IMR-90 (cell line): ENCODE measurements around the gene CHCHD4. TPM values are rescaled to one million over a fixed set of nuclear protein-coding genes. Genes with fewer than 3 reads are reported as not detected.

Experiments
- ATAC-seq: fragments of 200-7000 bp; cut with Tn5 transposase; 2 replicates; pipeline ENCODE4 v1.9.1; 2020; ENCODE audit warnings: low read depth, mild to moderate bottlenecking, moderate library complexity
- BruUV-seq: library from RNA; stranded (reverse); fragments of 400-500 nt; replicated peaks from 2 replicates; lab custom pipeline; 2021; lab: Mats Ljungman, UMichigan
- CTCF ChIA-PET: fragments of 300-600 bp; formaldehyde crosslinking; extraction: SDS; loops from one replicate; lab custom pipeline; 2021; ENCODE audit warnings: antibody characterized with exemption; lab: Yijun Ruan, JAX
- POLR2A ChIA-PET: fragments of 300-600 bp; sonication (Branson Sonifier 250); formaldehyde crosslinking; loops from one replicate; lab custom pipeline; 2022; ENCODE audit warnings: antibody characterized with exemption; ENCODE audit not compliant: unreplicated experiment; lab: Charles Lee
- DNase-seq: peaks from one replicate; pipeline ENCODE4 v3.0.0; 2013
- H2AFZ ChIP-seq: replicated peaks from 2 replicates; pipeline ENCODE3; 2013; ENCODE audit warnings: low read length, mild to moderate bottlenecking; ENCODE audit not compliant: poor library complexity
- H2AK5ac ChIP-seq: 2 replicates; pipeline ENCODE4 v1.6.1; 2013; ENCODE audit warnings: low read depth, low read length, inconsistent platforms
- H2AK9ac ChIP-seq: replicated peaks from 2 replicates; pipeline ENCODE3; 2013; ENCODE audit warnings: mild to moderate bottlenecking, low read depth, low read length, moderate library complexity; ENCODE audit not compliant: poor library complexity
- H2BK120ac ChIP-seq: 2 replicates; pipeline ENCODE4 v1.6.1; 2013; ENCODE audit warnings: low read depth, low read length, inconsistent platforms
- H2BK15ac ChIP-seq: 3 replicates; pipeline ENCODE4 v1.6.1; 2013; ENCODE audit warnings: low read depth, low read length, inconsistent platforms
- H2BK20ac ChIP-seq: 2 replicates; pipeline ENCODE4 v1.6.1; 2013; ENCODE audit warnings: low read depth, mild to moderate bottlenecking, inconsistent platforms, low read length, moderate library complexity
- H2BK5ac ChIP-seq: 2 replicates; pipeline ENCODE4 v1.6.1; 2013; ENCODE audit warnings: mild to moderate bottlenecking, low read depth, low read length, inconsistent platforms; ENCODE audit not compliant: poor library complexity, severe bottlenecking
- H3K14ac ChIP-seq: replicated peaks from 2 replicates; pipeline ENCODE4 v1.6.1; 2013; ENCODE audit warnings: low read depth, low read length, inconsistent platforms
- H3K18ac ChIP-seq: 2 replicates; pipeline ENCODE4 v1.6.1; 2013; ENCODE audit warnings: low read depth, low read length, control low read depth
- H3K23ac ChIP-seq: 2 replicates; pipeline ENCODE4 v1.6.1; 2013; ENCODE audit warnings: low read depth, low read length, inconsistent platforms
- H3K27ac ChIP-seq: 2 replicates; pipeline ENCODE4 v1.5.1; 2013; ENCODE audit warnings: mild to moderate bottlenecking, control low read depth, low read length; ENCODE audit not compliant: insufficient read depth
- H3K27me3 ChIP-seq: 2 replicates; pipeline ENCODE4 v1.6.1; 2013; ENCODE audit warnings: low read length; ENCODE audit not compliant: control insufficient read depth, insufficient read depth
- H3K36me3 ChIP-seq: 2 replicates; pipeline ENCODE4 v1.6.1; 2013; ENCODE audit warnings: low read length, mixed read lengths; ENCODE audit not compliant: control insufficient read depth, insufficient read depth
- H3K4ac ChIP-seq: 2 replicates; pipeline ENCODE4 v1.6.1; 2013; ENCODE audit warnings: low read depth, low read length, inconsistent platforms
- H3K4me1 ChIP-seq: 2 replicates; pipeline ENCODE4 v1.6.1; 2013; ENCODE audit warnings: low read length, mixed read lengths; ENCODE audit not compliant: control insufficient read depth, insufficient read depth
- H3K4me2 ChIP-seq: 2 replicates; pipeline ENCODE4 v1.6.1; 2013; ENCODE audit warnings: low read depth, mild to moderate bottlenecking, control low read depth, low read length, moderate library complexity
- H3K4me3 ChIP-seq: 2 replicates; pipeline ENCODE4 v1.5.1; 2013; ENCODE audit warnings: low read depth, mild to moderate bottlenecking, control low read depth, low read length, moderate library complexity; ENCODE audit not compliant: insufficient read depth
- H3K56ac ChIP-seq: 2 replicates; pipeline ENCODE4 v1.6.1; 2013; ENCODE audit warnings: low read length, inconsistent platforms; ENCODE audit not compliant: insufficient read depth; ENCODE audit errors: extremely low read depth
- H3K79me1 ChIP-seq, 2 experiments: 2 replicates each; pipeline ENCODE4 v1.6.1; 2013; ENCODE audit warnings: low read length in 2 of 2, inconsistent platforms in 1 of 2, low read depth in 1 of 2
- H3K9ac ChIP-seq: 2 replicates; pipeline ENCODE4 v1.6.1; 2013; ENCODE audit warnings: low read depth, low read length, control low read depth
- H3K9me1 ChIP-seq: 2 replicates; pipeline ENCODE4 v1.6.1; 2013; ENCODE audit warnings: low read length, inconsistent platforms; ENCODE audit not compliant: insufficient read depth
- H3K9me3 ChIP-seq: 2 replicates; pipeline ENCODE4 v1.6.1; 2013; ENCODE audit warnings: low read length; ENCODE audit not compliant: control insufficient read depth, insufficient read depth
- H4K20me1 ChIP-seq: 2 replicates; pipeline ENCODE4 v1.6.1; 2013; ENCODE audit warnings: low read length, inconsistent platforms; ENCODE audit not compliant: insufficient read depth
- H4K5ac ChIP-seq: 2 replicates; pipeline ENCODE4 v1.6.1; 2013; ENCODE audit warnings: mild to moderate bottlenecking, low read depth, low read length, control low read depth
- H4K8ac ChIP-seq, 2 experiments: 2 replicates each; pipeline ENCODE4 v1.6.1; 2013; ENCODE audit warnings: low read depth in 2 of 2, low read length in 2 of 2, control low read depth in 1 of 2, inconsistent platforms in 1 of 2
- H4K91ac ChIP-seq: 2 replicates; pipeline ENCODE4 v1.6.1; 2013; ENCODE audit warnings: low read depth, low read length, inconsistent platforms; ENCODE audit not compliant: insufficient read depth
- BHLHE40 ChIP-seq: fragments of 150-350 bp; IDR thresholded peaks from 2 replicates; pipeline ENCODE4 v1.6.1; 2016; ENCODE audit warnings: mild to moderate bottlenecking, low read depth, low read length
- CEBPB ChIP-seq: IDR thresholded peaks from 2 replicates; pipeline ENCODE4 v1.6.1; 2012; ENCODE audit warnings: low read depth, low read length, improper control_type of control experiment
- CHD1 ChIP-seq: IDR thresholded peaks from 2 replicates; pipeline ENCODE4 v1.6.1; 2012; ENCODE audit warnings: low read depth, low read length, improper control_type of control experiment
- CTCF ChIP-seq: conservative IDR thresholded peaks from 2 replicates; pipeline ENCODE4 v1.5.1; 2012; ENCODE audit warnings: mild to moderate bottlenecking, low read depth, low read length, improper control_type of control experiment
- MAFK ChIP-seq: IDR thresholded peaks from 2 replicates; pipeline ENCODE4 v1.6.1; 2012; ENCODE audit warnings: low read depth, low read length, improper control_type of control experiment
- RAD21 ChIP-seq: IDR thresholded peaks from 2 replicates; pipeline ENCODE4 v1.6.1; 2012; ENCODE audit warnings: low read length, improper control_type of control experiment
- RFX5 ChIP-seq: IDR thresholded peaks from 2 replicates; pipeline ENCODE4 v1.8.0; 2012; ENCODE audit warnings: low read depth, mild to moderate bottlenecking, low read length, moderate library complexity
- USF2 ChIP-seq: fragments of 150-350 bp; IDR thresholded peaks from 2 replicates; pipeline ENCODE4 v1.6.1; 2017; ENCODE audit warnings: mild to moderate bottlenecking, antibody characterized with exemption, low read length, low read depth
- dilution Hi-C: fragments of 300-500 bp; cut with HindIII; formaldehyde crosslinking; loops from one replicate; pipeline ENCODE4 v1.14.3; 2018; ENCODE audit warnings: low sequenced_read_pairs; ENCODE audit not compliant: unreplicated experiment
- in situ Hi-C: fragments of 300-500 bp; cut with MboI; formaldehyde crosslinking; loops from 3 replicates; pipeline ENCODE4 v1.14.3; 2019; ENCODE audit warnings: low sequenced_read_pairs, inconsistent platforms, mixed read lengths
- intact Hi-C: fragments of 100-400 bp; cut with micrococcal nuclease; formaldehyde crosslinking; loops from 2 replicates; pipeline ENCODE4 v1.10.0; 2022
- polyA plus RNA-seq, 3 experiments: library from polyadenylated mRNA; depleted of rRNA; stranded (reverse); fragments of >200 nt; gene quantifications; 2 replicates each; pipeline ENCODE4 v1.2.3, GENCODE V29; 2012; ENCODE audit warnings: low replicate concordance in 1 of 3
- total RNA-seq: library from RNA; depleted of rRNA; stranded (reverse); fragments of >200 nt; gene quantifications from 2 replicates; pipeline ENCODE4 v1.2.3, GENCODE V29; 2012

The CHCHD4 gene
- total and polyA plus RNA-seq, 2 of the 4 experiments (the other 2 are of a cell fraction) = 9.0 to 9.8 TPM

GRCh38 chr3:14169871-14170270 lies 45.2 kb upstream of the CHCHD4 start:
- no peaks in the 10 kb centered on the region for H4K20me1 ChIP-seq
- no peak overlapping the region for H3K4me3 ChIP-seq
- dilution Hi-C loops (no loop called here), in situ Hi-C loops (no loop called here), intact Hi-C loops (loop anchor here (5.0 kb wide), 1 partner anchor 513 kb away; no protein-coding TSS in a partner anchor)
- ATAC-seq (peak; percentile 24), DNase-seq (peak; percentile 18)
- H3K9me1 ChIP-seq = peaks cover 8% of the 10 kb centered on the region; the same call in 1 of the 2 replicates
- no peak overlapping the region for H2BK20ac ChIP-seq
- ChIA-PET POLR2A (no interaction called here), CTCF (no interaction called here)
- peaks cover 56% of the 10 kb centered on the region for H3K36me3 ChIP-seq
- H2BK120ac ChIP-seq = 0 out of 2 replicates have a peak overlapping the region, but pooled peaks have one; percentile 37
- no peak overlapping the region for H3K27ac ChIP-seq
- no peak overlapping the region; a peak in 1 of 4 replicates for H4K8ac ChIP-seq
- no peak overlapping the region for H3K18ac ChIP-seq
- H3K27me3 ChIP-seq = no peaks in the 10 kb centered on the region
- H4K91ac ChIP-seq = no peak overlapping the region
- no peak overlapping the region for H3K4ac ChIP-seq
- BruUV-seq = no TSS peak
- peaks cover 6% of the 10 kb centered on the region; the same call in 1 of the 2 replicates for H3K4me1 ChIP-seq
- H3K9me3 ChIP-seq = no peaks in the 10 kb centered on the region
- no peak overlapping the region for H2AFZ ChIP-seq
- H4K5ac ChIP-seq = no peak overlapping the region
- H2BK5ac ChIP-seq = peak overlapping the region; percentile 88
- H3K79me1 ChIP-seq = peaks cover 40 to 49% of the 10 kb centered on the region in 2 experiments
- H3K23ac ChIP-seq = no peak overlapping the region; the same call in 1 of the 2 replicates
- no peak overlapping the region for H3K4me2 ChIP-seq
- H2BK15ac ChIP-seq = no peak overlapping the region
- H3K56ac ChIP-seq = no peak overlapping the region
- H3K9ac ChIP-seq = no peak overlapping the region
- H3K14ac ChIP-seq = no peak overlapping the region
- TF ChIP-seq CTCF (no peak), MAFK (no peak), RAD21 (no peak), BHLHE40 (no peak), RFX5 (no peak), CEBPB (no peak), USF2 (no peak), CHD1 (no peak)
- no peak overlapping the region for H2AK9ac ChIP-seq
- no peak overlapping the region for H2AK5ac ChIP-seq
